Effector memory CD4-positive, alpha-beta T cell (primary cell): Measurements from ENCODE around the gene TLCD2.
"Not testable (repeated sequence)": the region's sequence is repeated elsewhere in the genome, so short reads cannot be mapped to it uniquely, and the experiment has no call there.

Experiments used
- DNase-seq, 3 donors: peaks; one replicate each; pipeline ENCODE4 v3.0.0-alpha.2; 2020
- H3K27ac ChIP-seq: 2 replicates; pipeline ENCODE4 v1.7.0; 2013; ENCODE audit warnings: mild to moderate bottlenecking, low read length, moderate library complexity; ENCODE audit not compliant: insufficient read depth, poor library complexity, severe bottlenecking
- H3K27me3 ChIP-seq: replicated peaks from 2 replicates; pipeline ENCODE4 v1.7.0; 2013; ENCODE audit warnings: mild to moderate bottlenecking, low read length; ENCODE audit not compliant: insufficient read depth, control insufficient read depth, poor library complexity, severe bottlenecking
- H3K36me3 ChIP-seq: 2 replicates; pipeline ENCODE4 v1.7.0; 2013; ENCODE audit warnings: mild to moderate bottlenecking, low read length, moderate library complexity; ENCODE audit not compliant: control insufficient read depth, insufficient read depth
- H3K4me1 ChIP-seq: 2 replicates; pipeline ENCODE4 v1.7.0; 2013; ENCODE audit warnings: low read length, mild to moderate bottlenecking; ENCODE audit not compliant: control insufficient read depth, insufficient read depth, poor library complexity, severe bottlenecking
- H3K4me3 ChIP-seq: 2 replicates; pipeline ENCODE4 v1.7.0; 2013; ENCODE audit warnings: low read length, low read depth, mild to moderate bottlenecking; ENCODE audit not compliant: insufficient read depth, poor library complexity, severe bottlenecking
- H3K9me3 ChIP-seq: 2 replicates; pipeline ENCODE4 v1.7.0; 2013; ENCODE audit warnings: mild to moderate bottlenecking, low read length, moderate library complexity; ENCODE audit not compliant: control insufficient read depth

TLCD2 gene

DNA sequence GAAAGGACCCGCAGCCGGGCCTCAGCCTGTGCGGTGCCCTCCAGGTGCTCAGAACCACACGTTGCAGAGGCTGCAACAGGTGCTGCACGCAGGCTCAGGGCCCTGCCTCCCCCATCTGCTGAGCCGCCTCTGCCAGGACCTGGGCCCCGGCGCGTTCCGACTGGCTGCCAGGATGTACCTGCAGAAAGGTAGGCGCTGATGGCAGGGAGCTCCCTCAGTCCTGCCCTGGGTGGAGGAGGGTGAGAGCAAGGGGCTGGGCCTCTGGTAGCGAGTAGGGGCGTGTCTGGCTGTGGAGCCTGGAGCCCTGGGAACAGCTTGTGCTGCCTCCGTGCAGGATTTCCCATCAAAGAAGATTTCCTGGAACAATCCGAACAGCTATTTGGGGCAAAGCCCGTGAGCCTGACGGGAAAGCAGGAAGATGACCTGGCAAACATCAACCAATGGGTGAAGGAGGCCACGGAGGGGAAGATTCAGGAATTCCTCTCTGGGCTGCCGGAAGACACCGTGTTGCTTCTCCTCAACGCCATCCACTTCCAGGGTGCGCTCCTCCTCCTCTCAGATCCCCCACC is 36.9 kb upstream of the TLCD2 start:
- H3K36me3 ChIP-seq: no peaks in the 10 kb centered on the region
- no peaks in the 10 kb centered on the region for H3K4me1 ChIP-seq
- no peak for DNase-seq
- no peak overlapping the region for H3K27ac ChIP-seq
- H3K9me3 ChIP-seq: no peaks in the 10 kb centered on the region
- no peaks in the 10 kb centered on the region for H3K27me3 ChIP-seq
- no peak overlapping the region for H3K4me3 ChIP-seq

GRCh38 chr17:1745513-1746020 is 35.4 kb upstream of the TLCD2 start:
- Histone ChIP-seq H3K27me3 (no peaks in the 10 kb centered on the region), H3K9me3 (no peaks in the 10 kb centered on the region), H3K36me3 (no peaks in the 10 kb centered on the region), H3K27ac (no peak overlapping the region), H3K4me3 (no peak overlapping the region), H3K4me1 (no peaks in the 10 kb centered on the region)
- DNase-seq: no peak

- H3K27me3 ChIP-seq: no peaks in the 10 kb centered on the region
- H3K9me3 ChIP-seq: no peaks in the 10 kb centered on the region
- H3K4me1 ChIP-seq: no peaks in the 10 kb centered on the region
- no peaks in the 10 kb centered on the region for H3K36me3 ChIP-seq
- H3K4me3 ChIP-seq: no peak overlapping the region
- DNase-seq: no peak
- no peak overlapping the region for H3K27ac ChIP-seq
Observed at GRCh38 chr17:1744551-1745512, 34.7 kb upstream of the TLCD2 start.

DNA sequence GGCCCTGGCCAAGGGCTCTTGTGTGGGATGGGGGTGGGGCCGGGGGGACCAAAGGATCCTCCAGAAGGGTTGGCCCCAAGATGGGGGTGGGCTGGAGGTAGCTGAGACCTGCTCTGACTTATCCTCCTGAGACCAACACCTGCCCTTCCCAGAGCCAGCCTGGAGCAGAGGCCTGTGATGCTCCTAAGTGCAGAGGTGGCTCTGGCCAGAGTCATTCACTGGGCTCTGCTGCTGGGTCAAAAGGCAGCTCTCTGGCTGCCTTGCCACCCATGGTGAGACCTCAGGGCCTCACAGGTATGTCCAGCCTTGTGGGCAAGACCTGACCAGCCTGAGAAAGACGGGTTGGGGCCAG is 32.9 kb upstream of the TLCD2 start:
- no peak overlapping the region for H3K27ac ChIP-seq
- H3K9me3 ChIP-seq: no peaks in the 10 kb centered on the region
- H3K4me1 ChIP-seq: no peaks in the 10 kb centered on the region
- DNase-seq: no peak
- H3K4me3 ChIP-seq: no peak overlapping the region
- H3K36me3 ChIP-seq: no peaks in the 10 kb centered on the region
- H3K27me3 ChIP-seq: no peaks in the 10 kb centered on the region

- Histone ChIP-seq H3K27ac (no peak within 1 kb of the TSS), H3K9me3 (no peaks in the 10 kb centered on the region), H3K4me1 (no peaks in the 10 kb centered on the region), H3K27me3 (no peaks in the 10 kb centered on the region), H3K4me3 (no peak within 1 kb of the TSS), H3K36me3 (peaks cover 5% of the 10 kb centered on the region)
- DNase-seq: no peak
Observed at GRCh38 chr17:1742371-1743087, 32.4 kb upstream of the TLCD2 start, which contains the start of gene SERPINF2. SERPINF2 (plus strand) TSS chr17:1742871; CDS start chr17:1744996, 2,125 bp downstream.

DNA sequence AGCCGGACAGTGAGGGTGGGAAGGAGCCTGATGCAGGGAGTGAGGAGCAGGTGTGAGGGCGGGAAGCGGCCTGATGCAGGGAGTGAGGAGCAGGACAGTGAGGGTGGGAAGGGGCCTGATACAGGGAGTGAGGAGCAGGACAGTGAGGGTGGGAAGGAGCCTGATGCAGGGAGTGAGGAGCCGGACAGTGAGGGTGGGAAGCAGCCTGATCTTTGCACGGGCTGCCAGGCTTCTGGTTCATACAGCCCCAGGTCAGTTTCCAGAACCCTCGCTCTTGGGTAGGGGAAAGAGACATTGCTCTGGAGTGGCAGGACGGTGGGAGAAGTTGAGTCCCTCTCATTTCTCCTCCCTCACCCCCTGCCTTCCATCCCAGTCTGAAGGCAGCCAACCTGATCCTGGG is 31.7 kb upstream of the TLCD2 start:
- H3K36me3 ChIP-seq: peaks cover 10% of the 10 kb centered on the region
- not testable (repeated sequence) for DNase-seq, H3K27ac ChIP-seq, H3K9me3 ChIP-seq, H3K4me3 ChIP-seq, H3K4me1 ChIP-seq, H3K27me3 ChIP-seq

- no peak overlapping the region for H3K4me3 ChIP-seq
- H3K27me3 ChIP-seq: no peaks in the 10 kb centered on the region
- DNase-seq: no peak
- no peaks in the 10 kb centered on the region for H3K4me1 ChIP-seq
- peaks cover 30% of the 10 kb centered on the region for H3K36me3 ChIP-seq
- H3K27ac ChIP-seq: peak overlapping the region; percentile 33
- H3K9me3 ChIP-seq: no peaks in the 10 kb centered on the region
Observed at GRCh38 chr17:1737531-1738291, 27.5 kb upstream of the TLCD2 start.

DNA sequence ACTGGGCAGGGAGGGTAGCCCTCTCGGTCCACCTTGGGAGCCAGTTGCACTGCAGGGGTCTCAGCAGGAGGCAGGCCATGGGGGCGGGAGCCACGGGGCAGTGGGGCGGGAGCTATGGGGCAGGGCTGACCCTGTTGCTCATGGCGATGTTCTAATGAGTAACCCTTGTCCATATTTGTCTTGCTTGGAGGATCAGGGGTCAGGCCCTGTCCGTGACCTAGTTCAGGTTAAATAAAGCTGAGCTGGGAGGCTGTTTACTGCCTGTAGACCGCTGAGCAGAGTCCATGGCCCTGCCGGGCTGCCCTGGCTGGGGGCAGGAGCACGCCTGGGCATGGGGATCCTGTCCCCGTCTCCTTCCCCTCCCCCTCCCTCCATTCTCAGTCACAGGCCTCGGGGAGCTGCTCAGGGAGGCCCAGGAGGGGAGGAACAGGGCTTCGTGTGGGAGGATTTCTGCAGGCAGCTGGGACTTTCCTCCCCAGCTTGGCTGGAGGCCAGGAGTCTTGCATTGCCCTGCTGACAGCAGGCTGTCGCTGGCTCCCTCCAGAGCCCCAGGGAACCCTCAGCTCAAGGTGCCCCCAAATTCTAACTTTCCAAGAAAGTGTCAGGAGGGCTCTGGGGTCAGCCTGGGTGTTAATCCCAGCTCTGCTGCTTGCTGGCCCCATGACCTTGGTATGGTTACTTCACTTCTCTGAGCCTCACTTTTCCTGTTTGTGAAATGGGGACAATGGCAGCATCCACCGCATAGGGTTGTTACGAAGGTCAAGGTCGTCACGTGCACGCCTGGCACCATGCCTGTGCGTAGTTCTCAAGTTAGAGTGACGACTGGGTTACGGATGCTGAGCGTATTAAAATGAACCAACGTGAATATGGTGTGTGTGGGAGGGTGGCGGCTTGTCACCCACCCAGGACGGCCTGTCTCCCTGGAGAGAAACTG is 26.4 kb upstream of the TLCD2 start:
- peak in 1 of 3 donors; percentile 31 for DNase-seq
- Histone ChIP-seq H3K4me1 (no peaks in the 10 kb centered on the region), H3K4me3 (no peak overlapping the region), H3K36me3 (peaks cover 33% of the 10 kb centered on the region), H3K9me3 (no peaks in the 10 kb centered on the region), H3K27me3 (no peaks in the 10 kb centered on the region), H3K27ac (peak overlapping the region; percentile 14)
